Measurements from ENCODE around the gene GTF3C1.
A peak's percentile ranks its signal among the peaks of the same experiment; 100 is the strongest.

GTF3C1 gene

DNA sequence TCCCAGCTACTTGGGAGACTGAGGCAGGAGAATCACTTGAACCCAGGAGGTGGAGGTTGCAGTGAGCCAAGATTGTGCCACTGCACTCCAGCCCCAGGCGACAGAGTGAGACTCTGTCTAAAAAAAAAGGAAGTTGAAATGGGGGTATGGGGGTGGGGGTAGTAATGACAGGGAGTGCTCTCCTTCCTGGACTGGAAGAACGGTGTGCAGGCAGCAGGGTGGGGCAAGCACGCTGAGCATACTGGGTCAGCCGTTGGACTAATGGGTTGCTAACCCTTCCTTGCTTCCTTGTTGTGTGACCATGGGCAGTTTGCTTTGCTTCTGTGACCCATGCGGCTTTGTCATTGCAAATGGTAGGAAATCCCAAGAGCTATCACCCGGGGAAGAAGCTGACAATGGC lies 16.7 kb upstream of the GTF3C1 start:
- no peak for DNase-seq (ENCODE audit: low read depth)
- H3K4me3 ChIP-seq (ENCODE audit: low read depth, low read length): no peak overlapping the region
- TF ChIP-seq, protein P1, sequence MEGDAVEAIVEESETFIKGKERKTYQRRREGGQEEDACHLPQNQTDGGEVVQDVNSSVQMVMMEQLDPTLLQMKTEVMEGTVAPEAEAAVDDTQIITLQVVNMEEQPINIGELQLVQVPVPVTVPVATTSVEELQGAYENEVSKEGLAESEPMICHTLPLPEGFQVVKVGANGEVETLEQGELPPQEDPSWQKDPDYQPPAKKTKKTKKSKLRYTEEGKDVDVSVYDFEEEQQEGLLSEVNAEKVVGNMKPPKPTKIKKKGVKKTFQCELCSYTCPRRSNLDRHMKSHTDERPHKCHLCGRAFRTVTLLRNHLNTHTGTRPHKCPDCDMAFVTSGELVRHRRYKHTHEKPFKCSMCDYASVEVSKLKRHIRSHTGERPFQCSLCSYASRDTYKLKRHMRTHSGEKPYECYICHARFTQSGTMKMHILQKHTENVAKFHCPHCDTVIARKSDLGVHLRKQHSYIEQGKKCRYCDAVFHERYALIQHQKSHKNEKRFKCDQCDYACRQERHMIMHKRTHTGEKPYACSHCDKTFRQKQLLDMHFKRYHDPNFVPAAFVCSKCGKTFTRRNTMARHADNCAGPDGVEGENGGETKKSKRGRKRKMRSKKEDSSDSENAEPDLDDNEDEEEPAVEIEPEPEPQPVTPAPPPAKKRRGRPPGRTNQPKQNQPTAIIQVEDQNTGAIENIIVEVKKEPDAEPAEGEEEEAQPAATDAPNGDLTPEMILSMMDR (IDR thresholded peaks at IDR 0.05; ENCODE audit: low read depth, low read length, missing control alignments): no peak

DNA sequence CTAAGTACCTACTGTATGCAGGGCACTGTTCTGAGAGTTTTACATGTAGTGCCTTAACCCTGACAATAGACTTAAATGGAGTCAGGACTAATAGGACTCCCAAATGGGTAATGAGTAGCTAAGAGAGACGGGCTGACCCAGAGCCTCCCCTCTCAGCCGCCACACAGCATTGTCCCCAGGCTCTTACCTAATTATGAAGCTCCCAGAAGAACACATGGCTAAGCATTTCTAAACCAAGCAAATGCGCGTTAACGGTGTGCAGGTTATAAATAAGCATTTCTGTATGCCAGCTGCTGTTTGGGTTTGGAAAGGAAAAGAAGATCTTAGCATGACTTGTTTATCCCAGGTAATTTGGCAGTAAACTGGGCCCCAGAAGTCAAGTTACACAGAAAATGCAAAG lies 14.5 kb upstream of the GTF3C1 start:
- no peak for DNase-seq (ENCODE audit: low read depth)
- H3K4me3 ChIP-seq (ENCODE audit: low read depth, low read length): no peak overlapping the region
- TF ChIP-seq, protein P1 (IDR thresholded peaks at IDR 0.05; ENCODE audit: low read depth, low read length, missing control alignments): no peak

DNA sequence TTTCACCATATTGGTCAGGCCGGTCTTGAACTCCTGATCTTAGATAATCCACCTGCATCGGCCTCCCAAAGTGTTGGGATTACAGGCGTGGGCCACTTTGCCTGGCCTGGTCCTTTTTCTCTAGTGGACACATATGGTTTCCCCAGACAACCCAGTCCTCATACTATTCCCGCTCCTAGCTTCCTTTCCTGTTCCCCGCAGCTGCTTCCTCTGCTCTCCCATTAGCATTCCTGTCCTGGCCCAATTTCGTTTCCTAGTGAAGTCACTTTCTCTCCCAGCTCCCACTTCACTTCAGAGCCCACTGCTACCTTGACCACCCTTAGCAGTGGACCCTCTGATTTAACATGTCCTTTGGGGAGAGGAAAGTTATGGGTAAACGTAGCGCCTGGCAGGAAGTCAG lies 11.5 kb upstream of the GTF3C1 start:
- no peak for DNase-seq (ENCODE audit: low read depth)
- TF ChIP-seq, protein P1 (IDR thresholded peaks at IDR 0.05; ENCODE audit: low read depth, low read length, missing control alignments): no peak
- H3K4me3 ChIP-seq (ENCODE audit: low read depth, low read length): no peak overlapping the region

DNA sequence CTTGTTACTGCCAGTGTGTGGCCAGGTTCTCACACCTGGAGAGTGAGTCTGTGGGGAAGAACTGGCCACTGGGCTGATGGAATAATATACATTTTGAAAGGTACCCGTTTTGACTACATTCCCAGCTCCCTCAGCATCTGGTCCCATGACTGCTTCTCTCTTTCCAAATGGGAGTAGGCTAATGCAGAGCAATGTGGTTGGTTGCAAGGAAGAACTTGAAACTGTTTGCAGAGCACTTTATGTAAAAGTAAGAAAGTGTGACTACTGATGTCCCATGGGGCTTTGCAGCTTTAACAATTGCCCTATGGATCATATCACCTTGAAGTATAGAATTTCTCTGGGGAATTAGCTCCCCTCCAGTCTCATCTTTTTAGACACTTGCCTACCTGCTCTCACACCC lies 9.2 kb upstream of the GTF3C1 start:
- no peak overlapping the region for H3K4me3 ChIP-seq (ENCODE audit: low read depth, low read length)
- DNase-seq (ENCODE audit: low read depth): no peak
- TF ChIP-seq, protein P1 (IDR thresholded peaks at IDR 0.05; ENCODE audit: low read depth, low read length, missing control alignments): no peak

DNA sequence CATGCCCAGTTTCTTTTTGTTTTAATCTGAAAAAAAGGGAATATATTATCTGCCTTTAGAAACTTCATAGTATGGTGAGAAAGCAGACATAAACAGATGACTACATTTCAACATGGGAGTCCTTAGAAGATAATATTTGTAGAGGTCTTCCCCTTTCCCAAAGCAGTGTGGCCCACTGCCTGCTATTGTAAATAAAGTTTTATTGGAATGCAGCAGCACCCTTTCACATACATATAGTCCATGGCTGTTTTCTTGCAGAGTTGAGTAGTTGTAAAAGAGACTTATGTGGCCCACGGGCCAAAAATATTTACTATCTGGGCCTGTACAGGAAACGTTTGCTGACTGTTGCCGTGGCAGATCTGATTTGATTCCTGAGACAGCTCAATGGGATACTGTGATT lies 8.7 kb upstream of the GTF3C1 start:
- TF ChIP-seq, protein P1 (IDR thresholded peaks at IDR 0.05; ENCODE audit: low read depth, low read length, missing control alignments): no peak
- H3K4me3 ChIP-seq (ENCODE audit: low read depth, low read length): no peak overlapping the region
- no peak for DNase-seq (ENCODE audit: low read depth)

DNA sequence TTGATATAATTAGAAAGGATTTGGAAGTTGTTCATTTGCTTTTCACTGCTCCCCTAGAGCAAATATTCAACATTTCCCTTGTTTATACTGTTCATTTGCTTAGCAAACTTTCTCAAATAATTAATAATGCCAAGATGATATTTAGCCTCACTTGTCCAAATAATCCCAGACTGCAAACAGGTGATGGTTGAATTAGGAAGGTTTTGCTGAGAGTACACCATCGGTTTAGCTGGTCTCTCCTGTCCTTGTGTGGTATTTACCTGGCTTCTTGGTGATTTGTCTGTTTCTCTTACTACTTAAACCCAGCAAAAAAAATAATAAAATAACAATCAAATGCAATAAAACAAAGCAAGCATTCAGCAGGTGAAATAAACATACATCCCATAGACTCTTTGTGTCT lies 6.8 kb upstream of the GTF3C1 start:
- TF ChIP-seq, protein P1 (IDR thresholded peaks at IDR 0.05; ENCODE audit: low read depth, low read length, missing control alignments): no peak
- no peak overlapping the region for H3K4me3 ChIP-seq (ENCODE audit: low read depth, low read length)
- DNase-seq (ENCODE audit: low read depth): no peak

DNA sequence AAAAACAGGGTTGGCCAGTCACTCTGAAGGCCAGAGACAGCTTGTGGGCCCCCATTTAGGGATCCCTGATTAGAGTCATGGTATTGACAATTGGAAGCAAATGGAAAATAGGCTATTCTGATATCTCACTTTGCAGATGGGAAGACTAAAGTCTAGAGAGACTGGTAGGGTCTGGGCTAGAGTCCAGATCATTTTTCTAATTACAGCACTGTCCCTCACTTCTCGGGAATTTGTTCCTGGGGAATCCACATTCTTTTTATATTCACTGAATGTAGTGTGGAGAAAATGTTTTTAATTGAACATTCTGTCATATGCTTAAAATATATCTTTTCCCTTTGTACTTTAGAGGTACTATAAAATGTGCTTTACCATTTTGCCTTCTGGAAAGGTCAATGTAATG lies 1.3 kb upstream of the GTF3C1 start:
- H3K4me3 ChIP-seq (ENCODE audit: low read depth, low read length): peak overlapping the region; percentile 82; the same call in 1 of the 2 replicates
- no peak for DNase-seq (ENCODE audit: low read depth)
- TF ChIP-seq, protein P1 (IDR thresholded peaks at IDR 0.05; ENCODE audit: low read depth, low read length, missing control alignments): no peak
